GM21515 (cell line): ENCODE measurements around the gene APOM.

Source experiments
- ATAC-seq: cut with Tn5 transposase; IDR thresholded peaks from one replicate; pipeline ENCODE4 v1.9.1; 2021; ENCODE audit not compliant: unreplicated experiment

The APOM gene

DNA sequence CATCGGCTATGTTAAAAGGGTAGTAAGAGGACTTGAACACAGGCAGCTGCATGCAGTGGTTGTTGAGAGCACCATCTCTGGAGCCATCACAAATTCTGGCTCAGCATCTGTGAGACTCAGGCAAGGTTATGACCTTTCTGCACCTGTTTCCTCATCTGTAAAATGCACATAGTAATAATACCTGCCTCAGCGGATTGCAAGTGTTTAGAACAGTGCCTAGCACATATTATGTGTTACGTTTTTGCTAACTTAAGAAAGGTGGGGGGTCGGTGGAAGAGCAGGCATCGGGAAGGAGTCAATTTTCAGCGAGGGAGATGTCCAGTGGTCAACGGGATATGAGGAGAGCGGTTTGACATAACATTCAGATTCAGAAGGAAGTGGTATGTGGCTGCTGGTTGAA, 22.3 kb downstream of the APOM start:
- no peak for ATAC-seq

DNA sequence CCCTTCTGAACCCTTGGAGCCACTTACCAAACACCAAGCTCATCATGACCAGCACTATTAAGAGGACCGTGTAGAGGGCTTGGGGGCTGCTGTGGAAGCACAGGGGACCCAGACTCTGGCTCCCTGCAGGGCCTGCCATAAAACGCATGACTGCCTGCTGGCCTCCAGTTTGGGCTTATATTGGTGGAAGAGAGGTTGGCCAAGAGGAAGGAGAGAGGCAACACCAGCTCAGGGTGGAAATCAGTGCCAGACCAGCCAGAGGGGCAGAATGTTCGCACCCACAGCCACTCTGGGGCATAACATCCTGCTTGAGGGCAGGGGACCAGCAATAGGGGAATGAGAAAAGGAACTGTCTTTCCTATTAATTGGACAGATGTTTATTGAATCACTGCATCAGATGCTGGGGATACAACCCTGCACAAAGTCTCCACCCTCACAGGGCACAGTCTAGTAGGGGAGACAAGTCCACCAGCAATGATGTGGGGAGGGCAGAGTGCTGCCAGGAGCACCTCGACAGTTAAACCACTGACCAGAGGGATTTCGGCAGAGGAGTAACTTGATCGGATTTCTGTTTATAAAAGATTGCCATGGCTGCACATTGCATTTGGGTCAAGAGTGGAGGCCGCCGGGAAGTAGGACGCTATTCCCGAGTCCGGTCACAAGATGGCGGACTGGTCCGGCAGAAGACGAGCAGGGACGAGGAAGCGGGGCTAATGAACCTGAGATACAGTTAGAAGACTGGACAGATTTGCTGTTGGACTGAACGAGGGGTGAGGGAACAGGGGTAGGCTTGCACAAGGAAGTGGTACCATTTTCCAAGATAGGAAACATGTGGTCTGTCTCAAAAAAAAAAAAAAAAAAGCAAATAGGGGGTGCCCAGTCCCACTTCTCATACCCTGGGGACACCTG, 24.8 kb downstream of the APOM start, which contains the start of gene LY6G5C:
TSS of gene LY6G5C (minus strand) at position 842 of the 909 bp plus-strand sequence. CDS start at position 148, 694 bp downstream.
- no peak for ATAC-seq

DNA sequence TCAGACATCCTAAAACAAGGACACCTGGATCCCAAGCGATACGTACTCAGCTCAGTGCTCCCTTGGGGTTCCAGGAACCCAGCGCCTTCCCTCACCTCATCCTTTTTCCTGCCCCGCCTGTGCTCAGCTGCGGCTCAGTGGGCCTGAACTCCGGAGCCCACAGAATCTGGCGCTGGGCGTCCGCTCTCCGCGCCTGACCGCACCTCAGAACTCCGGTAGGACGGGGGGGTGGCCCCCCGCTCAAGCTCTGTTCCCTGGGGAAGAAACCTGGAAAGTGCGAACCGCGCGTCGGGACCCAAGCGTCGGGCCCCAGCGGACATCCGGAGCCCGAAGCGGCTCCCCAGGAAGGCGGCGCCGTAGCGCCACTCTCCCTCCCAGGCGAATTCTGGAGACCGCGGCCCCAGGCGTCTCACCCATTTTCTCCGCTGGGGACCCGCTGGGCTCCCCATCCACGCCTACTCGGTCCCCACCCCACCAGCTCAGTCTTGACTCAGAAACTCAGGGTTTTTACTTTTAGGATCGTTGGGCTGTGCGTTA, 25.5 kb downstream of the APOM start:
- ATAC-seq: no peak

DNA sequence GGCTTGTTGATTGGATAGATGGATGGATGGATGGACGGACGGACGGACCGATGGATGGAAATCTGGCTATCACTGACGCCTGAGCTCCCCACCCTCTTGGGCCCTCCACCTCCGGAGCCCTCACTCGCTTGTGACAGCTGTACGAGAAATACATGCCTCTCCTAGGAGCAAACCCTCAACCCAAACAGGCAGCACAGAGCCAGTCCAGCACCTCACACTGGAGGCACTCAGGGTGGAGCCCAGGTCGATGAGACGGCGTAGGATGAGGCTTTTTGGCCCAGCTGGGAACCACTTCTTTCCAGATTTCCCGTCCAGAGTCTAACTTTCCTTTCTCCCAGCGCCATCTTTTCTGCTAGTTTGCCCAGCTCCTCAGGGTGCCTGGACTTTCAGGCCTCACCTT, 27.9 kb downstream of the APOM start:
- no peak for ATAC-seq

DNA sequence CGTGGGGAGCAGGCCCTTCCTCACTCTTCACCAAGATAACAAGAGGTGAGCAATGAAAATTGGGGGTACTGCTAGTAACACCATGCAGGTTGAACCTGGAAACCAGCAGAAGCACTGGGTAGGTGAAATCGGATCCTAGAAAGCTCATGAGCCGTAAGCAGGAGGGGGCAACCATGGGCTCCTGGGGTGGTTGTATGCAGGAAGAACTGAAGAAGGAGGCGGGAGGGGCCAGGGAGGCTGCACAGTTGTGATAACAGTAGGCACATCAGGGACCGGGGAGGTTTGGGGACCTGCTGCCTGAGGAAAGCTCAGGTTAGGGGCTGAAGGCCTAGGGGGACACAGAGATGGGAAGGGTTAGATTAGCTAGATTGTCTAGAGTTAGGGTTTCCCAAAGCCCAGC, 30.8 kb downstream of the APOM start:
- ATAC-seq: no peak

DNA sequence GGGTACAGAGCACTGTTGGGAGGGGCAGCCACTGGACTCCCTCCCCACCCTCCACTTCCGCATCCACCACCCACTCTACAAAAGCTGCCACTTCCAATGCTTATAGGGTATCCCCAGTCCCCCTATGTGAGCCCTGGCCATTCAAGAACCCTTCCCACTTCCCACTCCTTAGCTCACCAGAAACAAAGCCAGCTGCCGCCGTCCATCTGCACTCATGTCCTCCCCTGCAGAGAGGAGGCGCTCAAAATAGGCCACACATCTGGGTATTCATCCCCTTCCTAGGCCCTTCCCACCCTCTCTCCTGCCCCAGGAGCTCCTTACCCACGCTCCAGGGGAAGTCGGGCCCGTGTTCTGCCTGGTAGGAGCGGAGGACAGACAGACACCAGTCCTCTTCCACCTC, 31.6 kb downstream of the APOM start:
- no peak for ATAC-seq

DNA sequence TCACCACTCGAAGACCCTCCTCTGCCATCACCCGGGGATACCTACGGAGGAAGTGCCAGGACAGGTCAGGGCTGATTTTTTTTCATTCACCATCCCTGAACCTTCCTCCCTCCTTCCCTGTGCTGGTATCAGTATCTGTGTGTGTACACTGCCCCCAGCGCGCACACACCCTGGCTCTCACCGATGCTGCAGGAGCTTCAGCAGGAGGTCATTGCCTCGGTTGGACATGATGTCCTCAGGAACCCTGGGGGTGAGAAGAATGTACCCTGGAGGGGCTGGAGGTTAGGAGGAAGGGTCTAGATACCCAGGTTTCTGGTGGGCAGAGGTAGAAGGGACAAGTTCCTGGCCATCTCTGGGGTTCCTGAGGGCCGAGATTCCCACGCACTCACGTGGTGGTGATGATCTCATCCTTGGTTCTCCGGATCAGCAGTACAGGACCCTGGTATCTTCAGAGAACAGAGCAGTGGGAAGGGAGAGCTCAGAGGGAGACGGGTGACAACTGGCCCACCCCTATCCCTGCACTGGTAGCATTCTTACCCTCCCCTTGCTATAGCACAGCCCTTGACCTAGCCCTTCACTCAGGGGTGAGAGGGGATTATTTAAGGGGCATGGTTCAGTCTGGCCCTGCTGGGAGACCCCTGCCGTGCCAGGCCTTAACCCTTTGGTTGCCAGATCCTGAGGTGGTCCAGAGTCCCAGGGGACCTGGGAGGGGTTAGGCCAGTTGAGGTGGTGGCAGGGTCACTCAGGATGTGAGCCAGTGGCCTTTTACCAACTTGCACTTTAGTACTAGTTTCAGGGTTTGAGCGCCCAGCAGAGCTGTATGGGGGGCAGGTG, 32.4 kb downstream of the APOM start:
- ATAC-seq: no peak

DNA sequence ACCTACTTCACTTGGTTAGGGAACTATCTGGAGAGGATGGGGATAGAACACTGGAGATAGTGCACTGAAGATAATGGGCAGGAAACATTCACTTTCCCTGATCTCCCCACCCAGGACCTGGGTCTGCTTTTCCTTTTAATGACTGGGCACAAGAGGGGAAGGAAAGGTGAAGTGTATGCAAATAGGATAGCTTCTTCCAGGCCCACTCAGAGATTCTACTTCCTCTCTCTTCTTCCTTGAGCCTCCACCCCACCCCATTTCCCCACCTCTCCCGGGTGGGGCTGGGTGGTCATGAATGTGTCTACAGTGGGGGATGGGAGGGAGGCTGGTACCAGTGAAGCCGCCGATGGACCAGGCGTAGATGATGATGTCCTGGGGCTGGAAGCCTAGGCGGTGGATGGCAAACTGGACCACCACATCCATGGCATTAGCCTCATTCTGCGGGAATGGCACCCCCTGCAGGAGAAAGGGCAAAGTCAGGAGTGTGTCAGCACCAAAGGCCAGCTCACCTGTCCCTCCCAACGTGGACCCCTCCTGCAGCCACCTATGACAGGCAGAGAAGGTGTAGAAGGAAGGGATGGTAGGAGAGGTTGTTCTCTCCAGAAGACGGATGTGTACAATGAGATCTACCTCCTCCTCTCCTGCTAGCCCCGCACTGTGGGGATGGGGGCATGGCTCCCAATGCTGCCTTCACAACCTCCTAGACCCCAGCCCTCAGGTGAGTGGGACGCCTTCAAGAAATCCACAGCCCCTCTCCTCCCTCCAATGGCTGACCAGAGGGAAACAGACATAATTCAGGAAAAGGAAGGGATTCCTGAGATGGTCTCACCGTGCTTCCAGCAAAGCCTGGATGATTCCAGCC, 33.8 kb downstream of the APOM start:
- ATAC-seq: no peak

DNA sequence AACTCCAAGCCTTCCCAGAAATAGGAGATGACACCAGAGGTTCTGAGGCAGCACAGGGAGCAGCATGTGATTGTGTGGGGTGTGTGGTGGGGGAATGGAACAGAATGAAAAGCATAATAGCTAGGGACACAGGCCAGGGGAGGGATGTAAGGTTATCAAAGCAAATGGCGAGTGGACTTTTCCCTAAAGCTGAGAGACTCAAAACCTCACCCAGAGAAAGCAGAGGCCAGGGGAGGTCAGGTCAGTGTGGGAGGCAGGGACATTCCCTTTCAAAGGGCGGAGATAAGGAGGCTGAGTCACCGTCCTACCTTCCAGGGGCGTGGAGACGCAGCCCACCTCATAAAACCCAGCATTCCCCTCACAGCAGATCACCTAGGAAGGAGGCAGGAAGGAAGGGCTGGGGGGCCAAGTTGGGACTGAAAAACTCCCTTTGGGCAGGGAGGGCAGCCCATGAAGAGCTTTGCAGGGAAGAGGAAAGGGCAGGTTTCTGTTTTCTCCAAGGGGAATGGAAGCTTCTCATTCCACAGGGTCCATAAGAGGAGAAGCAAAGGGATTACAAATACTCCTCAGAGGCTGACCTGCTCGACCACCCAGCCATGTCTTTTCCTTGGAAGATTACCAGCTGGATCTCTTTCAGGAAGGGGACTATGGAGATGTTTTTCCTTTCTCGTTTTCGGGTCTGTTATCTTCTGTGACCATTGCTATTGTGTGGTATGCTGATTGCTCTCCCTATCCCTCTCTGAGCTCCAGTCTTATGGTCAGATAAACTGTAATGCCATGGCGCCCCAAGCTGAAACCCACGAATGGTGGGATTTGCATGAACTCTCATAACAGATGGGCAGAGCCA, 34.8 kb downstream of the APOM start:
- no peak for ATAC-seq

DNA sequence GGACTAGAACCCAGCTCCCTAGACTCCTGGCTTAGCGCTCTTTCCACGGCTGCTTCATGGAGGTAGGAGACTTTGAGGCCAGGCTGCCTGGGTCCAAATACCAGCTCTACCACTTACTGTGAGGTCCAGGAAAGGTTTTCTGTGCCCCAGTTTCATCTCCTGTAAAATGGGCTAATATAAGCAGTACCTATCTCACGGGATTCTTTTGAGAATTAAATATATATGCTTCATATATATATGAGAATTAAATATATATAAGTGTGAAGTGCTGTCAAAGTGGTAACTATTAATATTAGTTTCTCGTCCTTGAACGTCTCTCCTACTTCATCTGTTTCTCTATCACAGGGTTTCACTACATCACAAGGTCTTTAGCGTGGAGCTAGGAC, 35.4 kb downstream of the APOM start:
- no peak for ATAC-seq

DNA sequence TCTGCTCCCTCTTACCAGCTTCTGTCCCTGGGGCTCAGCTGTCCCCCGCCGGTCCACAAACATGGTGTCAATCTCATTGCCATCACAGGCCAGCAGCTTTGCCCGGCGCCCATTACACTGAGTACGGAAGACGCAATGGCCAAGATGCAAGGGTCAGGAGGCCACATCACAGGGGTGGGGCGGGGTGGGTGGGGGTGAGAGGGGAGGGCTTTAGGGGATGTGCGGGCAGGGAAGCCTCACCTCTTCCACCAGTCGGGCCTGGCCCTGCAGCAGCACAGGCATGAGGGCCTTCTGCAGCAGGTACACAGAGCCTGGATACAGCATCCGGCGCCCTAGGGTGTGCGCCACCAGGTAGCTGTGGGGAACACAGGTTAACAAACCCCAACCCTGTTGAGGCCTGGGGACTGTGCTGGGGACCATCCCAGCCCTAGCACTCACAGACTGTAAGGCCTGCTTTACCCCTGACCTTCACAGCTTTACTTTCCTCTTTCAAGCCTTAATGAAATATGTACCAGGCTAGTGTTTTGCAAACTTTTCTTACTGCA, 35.9 kb downstream of the APOM start:
- no peak for ATAC-seq

DNA sequence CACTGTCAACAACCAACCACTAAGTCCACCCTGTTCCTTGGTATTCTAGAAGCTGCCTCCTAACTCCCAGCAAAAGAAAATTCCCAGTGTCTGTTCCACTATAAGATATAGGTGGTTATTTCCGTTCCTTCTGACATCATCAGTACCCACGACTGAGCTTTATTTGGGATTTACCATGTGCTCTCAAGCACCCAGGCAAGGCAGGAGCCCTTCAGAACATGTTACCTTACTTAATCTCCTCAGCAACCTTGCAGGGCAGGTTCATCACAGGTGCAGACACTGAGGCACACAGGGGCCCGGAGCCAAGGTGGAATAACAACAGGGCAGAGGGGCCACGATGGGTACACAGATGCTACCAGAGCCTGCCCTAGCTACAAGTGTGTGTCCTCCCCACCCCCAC, 36.7 kb downstream of the APOM start:
- no peak for ATAC-seq

DNA sequence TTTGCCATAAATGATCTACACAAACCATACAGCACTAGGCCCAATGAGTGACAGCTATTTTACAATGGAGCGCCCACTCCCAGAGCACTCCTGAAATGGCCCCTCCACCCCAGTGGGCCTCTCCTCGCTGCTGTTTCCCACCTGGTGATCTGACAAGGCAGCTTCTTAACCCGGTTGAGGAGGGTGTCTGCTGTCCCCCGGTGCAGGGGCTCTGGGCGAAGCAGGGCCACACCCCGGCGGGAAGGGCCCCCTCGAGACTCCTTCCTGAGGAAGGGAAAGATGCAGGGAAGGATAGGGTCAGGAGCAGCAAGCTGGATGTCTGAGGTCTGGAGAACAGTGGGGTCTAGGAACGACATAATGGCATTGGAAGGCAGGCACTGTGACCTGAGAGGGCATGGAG, 37.2 kb downstream of the APOM start:
- no peak for ATAC-seq

DNA sequence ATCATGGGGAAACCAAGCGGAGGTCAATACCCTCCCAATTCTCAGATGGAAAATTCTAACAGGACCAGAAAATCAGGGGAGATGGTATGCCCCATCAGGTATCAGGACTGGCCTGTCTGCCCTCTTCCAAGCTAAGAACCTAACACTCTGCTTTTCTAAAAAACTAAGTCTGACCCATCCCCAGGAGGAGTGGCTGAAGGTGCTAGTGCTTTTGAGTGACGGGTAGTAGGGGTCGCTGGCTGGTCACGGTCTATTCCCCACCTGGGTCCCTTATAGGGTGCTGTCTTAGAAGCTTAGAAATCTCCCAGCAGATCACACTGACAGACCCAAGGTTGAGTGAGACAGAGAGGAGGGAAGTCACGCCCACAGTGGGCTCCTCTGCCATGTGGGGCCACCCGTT, 37.8 kb downstream of the APOM start:
- no peak for ATAC-seq

DNA sequence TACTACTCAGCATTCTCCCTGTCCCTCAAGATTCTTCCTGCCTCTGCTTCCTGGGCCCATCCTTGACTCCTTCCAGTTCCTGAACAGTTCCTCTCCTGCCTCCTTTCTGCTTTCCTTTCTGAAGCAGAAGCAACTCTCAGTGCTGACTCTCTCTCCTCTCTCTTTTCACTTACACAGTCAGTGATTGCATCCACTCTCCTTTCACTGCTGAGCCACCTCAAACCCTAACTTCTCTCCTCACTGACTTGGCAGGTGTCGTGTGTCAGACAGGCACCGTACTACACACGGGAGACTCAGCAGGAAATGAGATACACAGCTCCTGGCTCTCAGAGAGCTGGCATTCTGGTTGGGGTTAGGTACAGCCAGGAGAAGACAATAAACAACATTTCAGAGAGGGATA, 41.9 kb downstream of the APOM start:
- ATAC-seq: no peak

DNA sequence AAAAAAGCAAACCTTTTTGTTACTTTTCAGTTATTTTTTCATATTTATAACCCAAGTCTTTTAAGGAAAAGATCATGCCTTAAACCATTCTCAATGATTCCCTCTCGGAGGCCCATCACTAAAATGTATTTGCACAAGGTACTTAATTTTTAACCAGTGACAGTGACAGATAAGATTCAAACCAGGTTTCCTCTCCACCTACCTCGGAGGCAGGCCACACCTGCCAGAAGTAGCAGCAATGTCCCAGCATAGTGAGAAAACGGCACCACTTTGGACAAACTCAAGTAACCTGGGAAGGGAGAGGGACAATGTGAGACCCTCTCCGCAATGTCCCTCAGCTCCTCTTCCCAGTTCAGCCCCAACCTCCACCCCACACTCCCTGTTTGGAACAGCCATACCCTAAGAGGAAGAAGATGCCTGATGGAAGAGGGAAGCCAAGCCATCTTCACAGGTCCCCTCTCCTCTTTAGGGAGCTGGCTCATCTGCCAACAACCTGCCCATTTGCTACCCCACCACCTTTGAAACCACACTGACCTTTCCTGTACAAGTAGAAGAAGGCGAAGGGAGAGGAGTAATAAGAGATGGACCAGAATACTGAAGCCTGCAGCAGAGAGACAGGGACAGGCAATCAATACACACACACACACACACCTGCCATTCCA, 45.2 kb downstream of the APOM start:
- no peak for ATAC-seq

DNA sequence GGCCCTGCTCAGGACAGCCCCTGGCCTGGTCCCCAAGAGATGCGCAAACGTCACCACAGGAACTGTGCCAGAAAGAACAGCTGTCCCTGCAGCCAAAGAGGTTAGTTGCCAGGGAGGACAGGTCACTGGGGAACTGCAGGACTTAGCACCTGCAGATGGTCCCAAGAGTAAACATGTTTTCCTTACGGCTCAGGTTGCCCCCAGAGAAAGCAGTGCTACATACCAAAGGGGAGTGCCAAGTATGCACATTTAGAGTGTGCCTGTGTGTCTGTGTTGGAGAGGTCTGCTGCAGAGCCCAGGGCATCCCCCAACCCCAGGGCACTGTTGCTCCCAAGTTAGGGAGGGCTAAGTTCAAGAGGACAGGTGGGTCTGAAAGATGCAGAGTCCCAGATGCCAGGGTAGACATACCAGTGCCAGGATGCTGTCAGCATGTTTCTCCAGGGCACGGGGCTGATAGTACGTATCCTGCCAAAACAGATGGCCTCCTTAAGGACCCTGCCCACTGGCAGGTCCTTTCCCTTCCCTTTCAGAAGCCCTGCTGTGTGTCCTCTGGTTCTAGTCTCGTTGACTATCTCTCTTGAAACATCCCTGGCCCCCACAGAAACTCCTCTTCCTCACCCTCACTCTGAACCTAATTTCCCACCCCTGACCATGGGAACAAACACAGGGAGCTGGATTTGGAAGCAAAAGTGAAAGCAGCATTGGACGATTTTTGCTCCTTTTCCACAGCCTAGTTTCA, 46.1 kb downstream of the APOM start:
- ATAC-seq: no peak

DNA sequence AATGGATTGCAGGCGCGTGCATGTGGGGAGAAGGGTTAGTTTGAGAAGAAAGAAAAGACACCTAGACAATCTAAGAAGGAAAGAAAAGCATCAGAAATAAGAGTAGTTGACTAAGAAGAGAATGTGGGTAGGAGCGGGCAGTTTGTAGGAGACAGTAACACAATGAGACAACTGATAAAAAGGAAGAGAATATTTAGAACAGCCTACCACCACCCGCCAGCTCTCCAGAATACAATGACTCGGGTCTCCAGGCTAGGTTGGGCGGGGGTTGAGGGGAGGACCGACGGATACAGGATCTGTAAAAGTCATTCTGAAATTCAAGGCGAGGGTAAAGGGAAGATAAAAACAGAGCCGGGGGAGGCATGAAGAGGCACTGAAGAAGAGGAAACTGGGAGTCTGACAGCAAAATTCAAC, 46.7 kb downstream of the APOM start:
- ATAC-seq: no peak
